ENCODE data around the gene CMSS1.

CMSS1 gene

DNA sequence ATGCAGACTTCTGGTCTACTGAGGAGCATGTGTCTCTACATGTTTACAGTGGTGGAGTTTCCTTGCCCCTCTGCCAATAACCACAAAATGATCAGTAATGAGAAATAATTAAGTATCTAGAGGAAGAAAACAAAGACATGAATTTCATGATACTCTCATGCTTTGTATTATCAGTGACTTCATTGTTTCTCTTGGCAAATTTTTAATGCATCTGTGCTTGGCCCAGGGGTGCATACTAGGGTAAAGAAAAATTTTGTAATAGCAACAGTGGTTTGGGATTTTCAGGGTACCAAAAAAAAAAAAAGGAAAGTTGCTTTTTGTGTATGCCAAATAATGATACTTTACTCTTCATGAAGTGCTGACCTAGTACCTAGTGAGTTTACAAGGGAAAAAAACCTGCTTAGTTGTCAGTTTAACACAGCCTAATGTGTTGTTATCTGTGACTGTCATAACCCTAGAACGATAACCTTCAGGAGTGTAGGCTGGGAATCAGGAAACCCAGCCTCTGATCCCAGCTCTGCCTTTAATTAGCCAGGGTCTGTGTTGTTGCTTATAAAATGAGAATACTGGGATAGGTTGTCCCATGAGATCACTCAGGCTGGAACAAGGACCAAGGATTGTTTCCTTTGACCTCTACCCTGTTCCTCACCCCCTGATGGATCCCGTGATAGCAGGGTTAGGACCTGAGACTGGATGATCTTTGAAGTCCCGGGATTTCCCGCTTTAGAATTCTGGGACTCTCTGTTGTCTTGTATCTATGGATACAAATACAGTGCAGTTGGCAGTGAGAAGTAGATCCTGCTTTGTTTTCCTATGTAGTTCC lies 117.5 kb downstream of the CMSS1 start:
- DNase-seq (ENCODE audit: low read depth), result no peak

DNA sequence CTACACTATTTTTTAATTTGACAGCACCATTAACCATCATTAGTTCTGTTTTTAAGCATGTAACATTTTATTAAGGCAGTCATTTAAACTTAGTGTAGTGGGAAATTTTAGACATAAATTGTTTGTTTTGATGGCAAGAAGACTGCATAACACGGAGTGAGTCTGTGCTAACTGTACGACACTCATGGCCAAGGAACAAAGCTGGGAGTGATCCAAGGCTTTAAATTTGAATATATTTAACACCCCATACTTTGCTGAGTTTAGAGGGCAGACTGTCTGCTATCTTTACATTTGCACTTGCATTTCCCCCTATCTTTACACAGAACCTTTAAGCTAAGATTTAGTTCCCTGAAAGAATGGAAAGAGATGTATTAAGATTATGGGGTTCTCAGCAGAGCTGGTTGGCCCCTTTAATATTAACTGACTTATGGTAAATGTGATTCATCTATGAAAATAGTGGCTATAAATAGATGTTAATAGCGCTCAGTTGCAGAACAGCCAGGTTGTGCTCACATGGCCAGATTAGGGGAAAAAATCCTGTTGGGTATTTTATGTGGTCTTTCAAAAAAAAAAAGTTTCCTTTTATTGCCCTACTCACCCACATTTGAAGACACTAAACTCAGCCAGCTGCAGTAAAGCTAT lies 120.7 kb downstream of the CMSS1 start:
- DNase-seq (ENCODE audit: low read depth), result peak; percentile 35

GRCh38 chr3:99939876-99940275 lies 122.2 kb downstream of the CMSS1 start:
- no peak for DNase-seq (ENCODE audit: low read depth)

GRCh38 chr3:99940350-99940749 lies 122.7 kb downstream of the CMSS1 start:
- DNase-seq (ENCODE audit: low read depth), result no peak

DNA sequence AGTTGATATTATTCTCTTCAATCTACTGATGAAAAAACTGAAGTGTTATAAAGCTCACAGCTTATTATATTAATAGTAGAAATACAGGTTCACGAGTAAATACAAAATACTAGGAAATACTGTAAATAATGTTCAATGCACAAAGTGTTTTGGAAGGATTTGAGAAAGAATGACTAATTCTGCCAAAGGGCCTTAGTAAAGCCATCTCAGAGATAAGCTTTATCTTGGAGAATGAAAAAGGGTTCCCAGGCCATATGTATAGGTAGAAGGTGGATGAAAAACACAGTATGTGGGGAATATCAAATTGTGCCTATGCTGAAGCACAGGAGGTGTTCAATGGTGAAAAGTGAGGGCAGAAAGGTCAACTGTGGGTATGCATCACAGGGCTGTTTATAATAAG lies 123.5 kb downstream of the CMSS1 start:
- peak; percentile 51 for DNase-seq (ENCODE audit: low read depth)

GRCh38 chr3:99943931-99944761 lies 126.5 kb downstream of the CMSS1 start:
- DNase-seq (ENCODE audit: low read depth), result peak; percentile 97

DNA sequence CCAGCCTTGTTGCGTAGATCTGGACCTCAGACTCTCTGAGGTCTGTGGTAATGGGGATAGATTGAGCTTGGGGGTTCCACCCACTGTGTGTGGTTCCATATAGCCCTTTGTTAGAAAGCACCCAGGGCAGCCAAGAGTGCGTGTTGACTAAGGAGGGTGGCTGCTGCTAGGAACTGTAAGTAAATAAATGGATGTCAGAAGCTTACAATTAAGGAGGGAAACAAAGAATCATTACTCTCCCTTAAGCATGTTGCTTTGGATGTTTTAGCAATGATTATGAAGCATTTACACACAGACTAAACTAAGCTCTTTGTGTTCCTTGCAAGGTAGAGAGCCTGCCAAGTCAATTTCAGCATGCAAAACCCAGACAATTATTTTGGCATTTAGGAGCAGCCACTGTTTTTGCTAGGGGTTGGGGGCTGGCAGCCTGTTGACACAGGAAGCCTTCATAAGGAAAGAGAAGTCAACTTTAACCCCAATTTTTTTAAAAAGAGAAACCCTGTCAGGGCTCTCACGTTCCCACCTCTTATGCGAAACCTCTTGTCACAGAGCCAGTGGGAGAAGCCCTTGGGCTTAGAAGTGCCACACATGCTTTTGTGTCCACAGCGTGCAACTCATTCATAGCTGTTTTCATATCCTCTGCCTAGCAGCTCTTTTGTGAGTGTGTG lies 127.8 kb downstream of the CMSS1 start:
- peak; percentile 48 for DNase-seq (ENCODE audit: low read depth)

GRCh38 chr3:99947356-99947755 lies 129.7 kb downstream of the CMSS1 start:
- no peak for DNase-seq (ENCODE audit: low read depth)

DNA sequence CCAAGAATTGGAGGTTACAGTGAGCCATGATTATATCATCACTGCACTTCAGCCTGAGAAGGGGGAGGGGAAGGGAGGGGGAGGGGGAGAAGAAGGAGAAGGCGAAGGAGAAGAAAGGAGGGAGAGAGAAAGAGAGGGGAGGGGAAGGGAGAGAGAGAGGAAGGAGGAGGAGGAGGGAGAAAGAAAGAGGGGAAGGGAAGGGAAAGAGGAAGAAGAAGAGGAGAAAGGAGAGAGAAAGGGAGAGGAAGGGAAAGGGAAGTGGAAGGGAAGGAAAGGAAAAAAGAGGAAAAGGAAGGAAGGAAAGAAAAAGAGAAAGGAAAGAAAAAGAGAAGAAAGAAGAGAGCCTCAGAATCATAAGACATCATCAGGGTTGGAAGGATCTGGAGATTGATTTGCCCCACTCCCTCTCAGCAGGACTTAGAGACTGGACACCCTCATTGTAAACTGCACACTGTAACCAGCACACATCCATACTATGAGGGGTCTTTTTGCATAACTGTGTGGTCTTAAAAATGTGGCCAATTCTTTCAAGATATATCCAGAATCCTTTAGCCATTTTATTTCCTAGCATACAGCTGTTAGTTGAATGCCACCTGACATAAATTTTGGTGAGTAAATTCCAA lies 130.9 kb downstream of the CMSS1 start:
- DNase-seq (ENCODE audit: low read depth), result no peak

DNA sequence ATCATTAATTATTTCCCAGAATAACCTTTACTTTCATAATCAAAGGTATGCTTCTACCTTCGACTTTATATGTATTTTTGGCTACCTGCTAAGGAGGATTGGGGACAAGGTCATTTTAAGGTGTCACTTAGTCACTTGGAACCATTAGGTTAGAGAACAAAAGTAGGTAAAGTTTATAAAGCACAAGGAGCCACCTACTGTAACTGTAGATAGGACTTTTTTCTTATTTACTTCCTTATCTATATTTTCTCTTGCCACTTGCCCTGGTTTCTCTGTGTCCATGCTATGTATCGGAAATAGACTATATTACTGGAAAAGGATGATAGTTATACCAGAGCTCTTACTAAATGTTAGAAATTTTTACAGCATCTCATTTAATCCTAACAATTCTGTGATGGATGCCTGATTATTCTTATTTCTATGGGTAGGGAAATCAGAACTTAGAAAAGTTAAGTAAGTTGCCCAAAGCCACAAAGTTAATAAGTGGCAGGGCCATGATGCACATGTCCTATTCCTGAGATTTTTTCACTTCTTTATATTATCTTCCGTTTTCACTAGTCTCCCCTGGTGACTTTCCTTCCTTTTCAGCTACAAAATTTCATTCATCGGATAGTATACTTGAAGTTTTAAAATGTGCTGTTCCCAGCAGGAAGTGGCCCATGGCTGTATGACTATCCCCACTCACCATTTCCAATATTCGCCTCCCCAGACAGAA lies 132.5 kb downstream of the CMSS1 start:
- no peak for DNase-seq (ENCODE audit: low read depth)

GRCh38 chr3:99950921-99951320 lies 133.3 kb downstream of the CMSS1 start:
- peak; percentile 56 for DNase-seq (ENCODE audit: low read depth)

- DNase-seq (ENCODE audit: low read depth), result no peak
Observed at GRCh38 chr3:99951701-99952100, 134.0 kb downstream of the CMSS1 start.

GRCh38 chr3:99952306-99952705 lies 134.6 kb downstream of the CMSS1 start:
- peak; percentile 80 for DNase-seq (ENCODE audit: low read depth)

DNA sequence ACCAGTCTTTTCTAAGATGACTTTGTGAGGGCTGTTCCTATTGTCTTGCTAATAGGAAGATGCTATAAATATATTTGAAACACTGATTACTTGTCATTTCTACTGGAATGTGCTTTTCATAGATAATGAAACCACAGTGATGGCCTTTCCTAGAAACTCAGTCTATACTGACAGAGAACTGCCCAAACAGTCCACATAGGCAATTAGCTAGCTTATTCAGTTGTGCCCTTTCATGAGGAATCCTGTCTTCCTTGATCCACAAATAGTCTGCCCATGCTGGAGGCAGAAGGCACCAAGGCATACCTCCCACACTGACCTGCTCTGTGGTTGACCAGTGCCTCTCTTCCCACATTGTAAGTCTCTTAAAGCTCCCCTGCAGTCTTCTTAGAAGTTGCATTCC lies 135.9 kb downstream of the CMSS1 start:
- peak; percentile 36 for DNase-seq (ENCODE audit: low read depth)

- DNase-seq (ENCODE audit: low read depth), result no peak
Observed at GRCh38 chr3:99954914-99955644, 137.4 kb downstream of the CMSS1 start.

DNA sequence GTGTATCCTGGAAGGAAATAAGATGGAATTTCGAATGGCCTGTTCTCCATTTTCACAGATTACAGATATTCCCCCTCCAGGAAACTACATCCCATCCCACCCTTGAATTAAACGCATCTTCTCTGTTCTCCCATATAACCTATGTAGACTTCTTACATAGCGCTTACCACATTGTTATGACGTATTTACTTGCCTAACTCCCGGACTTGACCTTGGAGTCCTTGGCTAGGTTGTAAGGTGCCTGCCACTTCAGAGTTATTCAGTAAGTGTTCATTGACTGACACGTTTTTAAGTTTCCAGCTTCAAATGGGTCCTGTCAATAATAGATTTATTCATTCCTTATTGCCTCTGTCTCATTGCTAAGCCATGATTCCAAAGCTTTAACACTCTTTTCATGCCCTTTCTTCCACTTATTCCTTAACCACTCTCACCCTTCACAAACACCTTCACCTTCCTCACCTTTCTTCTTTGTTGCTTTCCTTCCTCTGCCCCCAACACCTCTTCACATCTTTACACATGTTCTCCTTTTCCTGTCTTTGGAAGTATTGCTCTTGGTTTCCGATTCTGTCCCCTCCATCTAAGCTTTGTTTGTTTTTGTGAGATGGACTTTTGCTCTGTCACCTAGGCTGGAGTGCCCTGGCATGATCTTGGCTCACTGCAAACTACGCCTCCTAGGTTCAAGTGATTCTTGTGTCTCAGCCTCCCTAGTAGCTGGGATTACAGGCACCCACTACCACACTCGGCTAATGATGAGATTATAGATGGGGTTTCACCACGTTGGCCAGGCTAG lies 138.3 kb downstream of the CMSS1 start:
- no peak for DNase-seq (ENCODE audit: low read depth)

DNA sequence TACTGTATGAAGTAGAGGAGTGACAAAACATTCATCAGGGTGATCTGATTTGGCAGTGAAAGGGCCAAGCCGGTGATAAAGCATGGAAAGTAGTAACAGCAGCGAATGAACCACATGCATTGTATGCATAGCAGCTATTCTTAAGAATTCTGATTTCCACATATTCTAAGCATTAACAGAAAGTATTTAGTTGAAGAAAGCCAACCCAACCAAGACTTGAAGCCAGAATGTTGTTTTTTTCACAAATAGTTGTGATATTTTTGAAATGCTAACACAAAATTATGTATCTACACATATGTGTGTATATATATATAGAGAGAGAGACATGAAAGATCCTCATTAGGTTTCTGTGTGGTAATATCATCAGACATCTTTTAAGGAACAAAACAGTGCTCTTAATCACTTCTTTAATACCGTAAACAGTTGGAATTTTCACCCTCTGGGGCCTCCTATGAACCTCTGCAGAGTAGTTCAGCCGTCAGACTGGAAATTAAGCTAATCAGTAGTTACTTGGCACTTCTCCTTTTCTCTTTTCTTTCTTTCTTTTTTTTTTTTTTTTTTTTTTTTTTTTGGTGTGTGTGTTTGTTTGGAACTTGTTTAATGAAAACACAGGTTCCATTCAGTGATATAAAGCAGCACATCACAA lies 139.6 kb downstream of the CMSS1 start:
- DNase-seq (ENCODE audit: low read depth), result peak; percentile 38

- no peak for DNase-seq (ENCODE audit: low read depth)
Observed at GRCh38 chr3:99958222-99958912, 140.7 kb downstream of the CMSS1 start.

Measured in amniotic epithelial cell (primary cell).